GM21360 (cell line): Measurements from ENCODE around the gene GRM4.

Source experiments
- ATAC-seq: cut with Tn5 transposase; IDR thresholded peaks from one replicate; pipeline ENCODE4 v1.9.1; 2021; ENCODE audit warnings: mild to moderate bottlenecking, moderate library complexity; ENCODE audit not compliant: unreplicated experiment

The GRM4 gene

DNA sequence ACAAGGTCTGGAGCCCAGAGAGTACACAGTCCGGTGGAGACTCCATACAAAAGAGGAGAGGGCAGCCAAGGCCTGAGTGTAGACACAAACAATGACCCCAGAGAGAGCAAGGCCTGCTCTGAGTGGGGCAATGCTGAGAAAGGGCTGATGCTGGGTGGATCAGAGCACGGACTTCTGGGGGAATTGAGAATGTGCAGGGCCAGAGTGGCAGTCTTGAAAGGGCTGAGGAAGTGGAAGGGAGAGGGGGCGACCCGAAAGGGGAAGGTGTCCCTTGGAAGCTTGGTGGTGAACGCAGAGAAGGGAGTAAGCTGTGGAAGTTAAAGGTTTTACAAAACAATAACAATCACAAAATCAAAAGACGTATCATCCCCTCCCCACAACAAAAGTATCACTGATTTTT, 12.0 kb upstream of the GRM4 start:
- no peak for ATAC-seq

DNA sequence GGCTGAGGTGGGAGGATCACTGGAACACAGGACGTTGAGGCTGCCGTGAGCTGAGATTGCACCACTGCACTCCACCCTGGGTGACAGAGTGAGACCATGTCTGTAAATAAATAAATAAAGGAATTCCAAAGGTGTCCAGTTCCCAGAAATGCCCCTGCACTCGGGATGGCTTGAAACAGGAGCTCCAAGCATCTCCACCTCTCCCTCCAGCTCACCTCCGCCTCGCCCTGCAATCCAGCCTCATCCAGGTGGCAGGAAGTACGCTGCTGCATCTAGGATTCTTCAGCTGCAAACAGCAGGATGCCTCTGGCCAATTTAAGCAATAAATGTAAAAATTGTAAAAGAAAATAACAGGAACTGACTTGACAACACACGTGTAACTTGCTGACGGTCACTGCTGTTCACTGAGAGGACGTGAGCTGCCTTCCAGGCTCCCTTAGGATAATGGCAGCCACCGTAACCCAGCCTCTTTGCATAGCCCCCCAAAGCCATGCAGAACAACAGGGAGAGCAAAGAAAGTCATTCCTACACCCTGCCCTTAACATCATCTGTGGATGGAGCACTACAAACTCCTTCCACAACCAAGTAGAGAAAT, 11.4 kb upstream of the GRM4 start:
- ATAC-seq: no peak

- no peak for ATAC-seq
Measured at GRCh38 chr6:34155471-34156300, 9.8 kb upstream of the GRM4 start.

DNA sequence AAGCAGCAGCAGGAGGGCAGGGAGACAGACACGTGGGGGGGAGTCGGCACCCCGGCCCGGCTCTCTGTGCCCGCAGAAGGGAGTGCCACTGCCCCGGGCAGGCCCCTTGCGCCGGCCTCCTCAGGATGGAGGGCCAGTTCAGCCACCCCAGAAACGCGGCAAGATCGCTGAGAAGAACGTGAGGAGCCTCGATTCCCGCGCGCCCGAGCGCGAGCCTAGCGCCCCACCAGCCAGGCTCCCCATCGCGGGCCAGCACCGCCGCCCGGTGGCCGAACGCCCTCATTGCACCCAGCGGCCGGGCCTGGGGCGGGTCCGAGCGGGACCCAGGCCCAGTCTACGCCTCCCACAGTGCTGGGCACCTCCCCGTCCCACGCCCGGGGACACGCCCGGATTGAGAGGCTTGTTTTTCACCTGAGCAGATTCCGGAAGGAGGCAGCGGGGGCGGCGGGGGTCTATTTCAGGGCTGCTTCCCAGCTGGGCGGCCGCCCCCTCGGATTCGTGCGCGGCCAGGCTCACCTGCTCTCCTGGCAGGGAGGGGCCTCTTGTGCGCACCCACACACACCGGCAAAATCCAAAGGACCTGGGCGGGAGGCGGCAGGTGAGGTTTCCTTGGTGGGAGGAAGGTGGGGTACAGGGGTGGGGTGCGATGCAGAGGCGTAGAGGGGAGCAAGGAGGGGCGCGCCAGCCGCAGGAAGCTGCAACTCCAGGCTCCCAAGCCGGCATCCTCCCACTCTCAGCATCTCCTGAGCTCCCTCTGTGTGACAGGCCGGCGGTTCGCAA, 9.0 kb upstream of the GRM4 start:
- no peak for ATAC-seq

GRCh38 chr6:34152806-34153520, 7.1 kb upstream of the GRM4 start:
- no peak for ATAC-seq

GRCh38 chr6:34152042-34152524, 6.2 kb upstream of the GRM4 start:
- ATAC-seq: no peak

DNA sequence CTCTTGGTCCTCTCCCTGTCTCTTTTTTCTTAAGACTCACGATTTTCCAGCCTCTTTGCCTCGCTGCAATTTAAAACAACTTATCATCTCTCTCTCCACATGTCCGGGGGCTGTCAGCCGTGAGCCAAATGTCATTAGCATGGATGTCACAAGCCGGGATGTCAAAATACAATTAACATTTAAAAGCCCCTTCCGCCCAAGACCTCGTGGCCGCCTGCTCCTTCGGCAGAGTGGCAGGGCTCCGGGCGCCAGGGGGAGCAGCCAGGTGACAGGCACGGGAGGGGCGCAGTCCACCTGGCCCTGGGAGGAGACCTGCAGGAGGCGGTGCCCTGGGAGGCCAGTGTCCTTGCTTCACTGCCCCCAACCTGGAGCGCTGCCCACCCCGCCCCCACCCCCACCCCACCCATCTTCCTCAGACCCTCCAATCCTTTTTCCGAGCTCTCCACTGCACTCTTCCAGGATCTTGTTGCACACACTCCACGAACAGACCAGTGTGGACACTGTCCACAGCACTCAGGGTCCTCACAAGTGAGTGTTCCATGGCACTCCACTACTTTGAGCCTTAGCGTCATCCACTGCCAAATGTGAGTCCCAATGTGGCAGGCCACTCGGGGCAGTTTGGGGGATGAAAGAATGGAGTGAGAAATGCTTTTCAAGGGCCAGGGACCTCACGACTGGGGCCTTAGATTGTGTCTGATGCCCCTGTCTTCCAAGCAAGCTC, 5.6 kb upstream of the GRM4 start:
- no peak for ATAC-seq

DNA sequence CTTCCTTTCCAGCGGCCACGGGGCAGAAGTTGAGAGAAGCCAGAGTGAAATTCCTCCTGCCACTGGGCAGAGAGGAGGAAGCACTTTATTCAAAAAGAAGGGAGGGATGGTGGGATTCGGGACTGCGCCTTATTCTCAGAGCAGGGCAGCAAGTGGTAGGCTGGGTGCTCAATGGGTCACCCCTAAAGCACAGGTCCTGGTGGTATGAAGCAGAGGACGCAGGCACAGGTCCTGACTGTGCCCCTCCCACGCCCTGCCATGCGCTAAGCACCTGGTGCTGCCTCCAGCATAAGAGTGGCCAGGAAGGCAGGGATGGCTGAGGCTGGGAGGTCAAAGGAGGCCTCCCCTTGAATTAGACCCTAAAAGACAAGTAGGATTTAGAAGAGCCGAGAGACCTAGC, 4.9 kb upstream of the GRM4 start:
- no peak for ATAC-seq

DNA sequence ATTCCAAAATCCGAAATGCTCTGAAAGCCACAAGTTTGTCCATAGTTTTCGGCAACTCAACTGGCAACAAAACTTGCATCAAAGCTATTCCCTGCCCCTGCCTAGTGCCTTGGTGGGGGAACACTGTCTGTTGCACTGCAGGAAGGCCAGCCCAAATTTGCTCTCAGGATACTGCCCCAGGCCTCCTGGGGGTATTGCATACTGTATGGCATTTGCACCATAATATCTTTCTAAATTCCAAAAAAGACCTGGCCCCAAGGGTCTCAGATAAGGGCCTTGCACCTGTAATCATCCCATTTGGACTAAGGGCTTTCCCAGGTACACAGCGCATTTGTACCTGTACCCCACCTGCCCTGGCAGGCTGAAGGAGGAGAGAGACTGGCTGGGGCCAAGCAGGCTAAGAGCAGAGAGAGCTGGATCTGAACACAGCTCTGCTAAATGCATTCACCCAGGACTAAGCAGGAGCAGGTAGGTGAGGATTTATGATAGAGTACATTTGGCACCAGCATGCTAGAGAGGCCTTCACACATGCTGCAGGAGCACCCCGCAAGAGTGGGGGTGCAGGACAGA, 4.0 kb upstream of the GRM4 start:
- ATAC-seq: no peak

GRCh38 chr6:34149452-34149810, 3.5 kb upstream of the GRM4 start:
- ATAC-seq: no peak

DNA sequence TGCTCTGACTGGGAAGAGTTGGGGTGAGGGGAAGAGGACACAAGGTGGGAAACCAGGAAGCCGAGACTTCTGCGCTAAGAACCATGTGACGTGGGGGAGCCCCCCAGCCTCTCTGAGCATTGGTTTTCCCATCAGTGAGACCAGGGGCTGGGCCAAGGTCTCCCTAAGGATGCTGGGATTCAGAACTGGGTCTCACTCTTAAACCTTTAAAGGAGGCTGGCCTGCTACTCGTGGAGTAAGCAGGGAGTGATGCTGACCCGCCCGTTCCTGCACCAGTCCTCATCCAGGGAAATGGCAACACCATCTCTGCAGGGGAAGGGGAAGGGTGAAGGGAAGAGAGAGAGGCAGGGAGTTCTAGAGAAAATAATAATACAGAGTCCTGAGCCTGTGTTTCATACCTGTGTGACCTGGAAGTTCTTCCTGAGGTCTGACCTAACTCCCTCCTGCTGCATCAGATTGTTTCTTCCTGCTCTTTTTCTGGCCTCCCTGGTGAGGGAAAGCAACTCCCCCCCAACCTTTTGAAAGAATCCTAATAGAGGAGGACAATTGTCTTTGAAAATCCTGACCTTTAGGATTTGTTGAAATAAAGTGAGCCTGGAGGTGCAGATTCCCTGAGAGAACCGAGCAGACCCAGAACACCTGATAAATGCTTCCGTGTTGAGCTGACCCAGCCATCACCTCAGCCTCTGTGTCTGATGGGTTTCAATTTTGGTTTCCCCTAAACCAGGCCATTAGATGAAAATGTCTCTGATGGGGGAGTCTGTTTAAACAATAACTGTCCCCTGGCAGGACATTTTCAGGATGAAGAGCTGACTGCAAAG, 3.0 kb upstream of the GRM4 start:
- no peak for ATAC-seq

- ATAC-seq: no peak
Measured at GRCh38 chr6:34147906-34148630, 2.2 kb upstream of the GRM4 start.

GRCh38 chr6:34146801-34147592, 1.1 kb upstream of the GRM4 start:
- ATAC-seq: no peak

DNA sequence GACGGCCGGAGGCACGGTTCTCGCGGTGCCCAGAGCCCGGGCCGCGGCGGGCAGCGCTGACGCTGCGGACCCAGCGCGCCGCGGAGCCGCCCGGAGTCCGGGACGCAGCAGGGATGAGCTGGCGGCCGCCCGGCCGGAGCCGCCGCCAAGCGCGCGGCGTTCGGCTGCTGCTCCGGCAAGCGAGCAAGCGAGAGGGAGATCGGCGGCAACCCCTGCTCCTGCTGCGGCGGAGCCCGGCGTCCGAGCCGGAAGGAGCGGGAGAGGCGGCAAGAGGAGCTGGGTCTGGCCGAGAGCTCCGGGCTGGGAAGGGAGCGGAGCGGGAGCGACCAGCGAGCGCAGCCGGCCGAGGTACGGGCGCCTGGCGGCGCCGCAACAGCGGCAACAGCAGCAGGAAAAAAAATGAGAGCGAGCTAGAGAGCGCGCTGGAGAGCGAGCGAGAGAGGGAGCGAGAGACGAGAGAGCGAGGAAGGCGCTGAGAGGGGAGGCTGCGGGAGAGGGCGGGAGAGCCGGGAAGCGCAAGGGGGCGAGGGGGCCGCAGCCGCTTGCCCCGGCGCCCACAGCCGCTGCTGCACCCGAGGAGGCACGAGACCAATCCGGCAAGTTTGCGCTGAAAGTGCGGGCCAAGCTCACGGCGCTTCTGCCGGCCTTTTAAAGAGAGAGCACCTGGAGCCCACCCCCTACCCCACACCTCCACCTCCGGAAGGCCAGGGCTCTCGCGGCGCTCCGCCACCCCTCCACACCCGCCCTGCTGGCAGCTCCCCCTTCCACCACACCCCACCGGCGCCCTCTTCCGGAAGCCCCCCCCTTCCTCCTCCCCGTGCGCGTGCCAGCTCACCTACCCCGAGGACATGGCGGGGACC, 496 bp downstream of the GRM4 start:
- no peak for ATAC-seq

- ATAC-seq: no peak
Measured at GRCh38 chr6:34144581-34145160, 1.2 kb downstream of the GRM4 start.

GRCh38 chr6:34143884-34144580, 1.9 kb downstream of the GRM4 start:
- no peak for ATAC-seq
